H1 (cell line): ENCODE data around the gene RASL11B. TPM values are rescaled to one million over a fixed set of nuclear protein-coding genes. Genes with fewer than 3 reads are reported as not detected.

Experiments used
- CTCF ChIA-PET: fragments of 300-600 bp; sonication (Branson Sonifier 250); formaldehyde crosslinking; loops from one replicate; lab custom pipeline; 2021; ENCODE audit not compliant: partially characterized antibody; lab: Charles Lee
- POLR2A ChIA-PET: fragments of 300-600 bp; sonication (Branson Sonifier 250); formaldehyde crosslinking; loops from one replicate; lab custom pipeline; 2021; ENCODE audit warnings: inconsistent platforms; ENCODE audit not compliant: partially characterized antibody; lab: Charles Lee
- DNase-seq, 2 experiments: peaks; one replicate each; pipeline versions ENCODE4 v3.0.0 to v3.0.0-alpha.2; 2010 to 2022; ENCODE audit warnings: low spot score in 2 of 2, low read depth in 1 of 2, mixed read lengths in 1 of 2
- FAIRE-seq: peaks from 2 replicates; lab custom pipeline; 2011; peaks lifted over from hg19 to GRCh38; lab: Jason Lieb, UNC
- H2AFZ ChIP-seq: 2 replicates; pipeline ENCODE4 v1.8.1; 2012; ENCODE audit warnings: low read length, inconsistent platforms
- H2AK5ac ChIP-seq: 2 replicates; pipeline ENCODE4 v1.6.1; 2013; ENCODE audit warnings: low read depth, low read length
- H2BK120ac ChIP-seq: replicated peaks from 2 replicates; pipeline ENCODE3; 2013; ENCODE audit warnings: low read depth, low read length, inconsistent platforms
- H2BK12ac ChIP-seq: 2 replicates; pipeline ENCODE4 v1.6.1; 2013; ENCODE audit warnings: low read depth, low read length
- H2BK15ac ChIP-seq: 2 replicates; pipeline ENCODE4 v1.6.1; 2013; ENCODE audit warnings: low read length
- H2BK20ac ChIP-seq: 2 replicates; pipeline ENCODE4 v1.6.1; 2013; ENCODE audit warnings: low read length
- H2BK5ac ChIP-seq: 2 replicates; pipeline ENCODE4 v1.6.1; 2013; ENCODE audit warnings: low read depth, low read length
- H3K14ac ChIP-seq: 2 replicates; pipeline ENCODE4 v1.6.1; 2013; ENCODE audit warnings: inconsistent platforms; ENCODE audit not compliant: insufficient read length
- H3K18ac ChIP-seq: 2 replicates; pipeline ENCODE4 v1.6.1; 2013; ENCODE audit warnings: low read length; ENCODE audit errors: extremely low read depth
- H3K23ac ChIP-seq: 2 replicates; pipeline ENCODE4 v1.6.1; 2013; ENCODE audit warnings: inconsistent platforms; ENCODE audit not compliant: insufficient read length
- H3K23me2 ChIP-seq: 2 replicates; pipeline ENCODE4 v1.6.1; 2013; ENCODE audit warnings: low read depth, low read length
- H3K27ac ChIP-seq: 2 replicates; pipeline ENCODE4 v1.6.1; 2011; ENCODE audit warnings: low read depth, low read length, inconsistent platforms
- H3K27me3 ChIP-seq, 4 experiments: replicated peaks in 1 of 4; 1 replicate in 1 of 4; 2 replicates in 3 of 4; pipeline versions ENCODE4 v1.6.1 to v1.8.1; 2011 to 2013; ENCODE audit warnings: low read length in 3 of 4, mild to moderate bottlenecking in 3 of 4, inconsistent platforms in 2 of 4, mixed read lengths in 2 of 4, moderate library complexity in 1 of 4; ENCODE audit not compliant: control insufficient read depth in 3 of 4, insufficient read depth in 3 of 4; ENCODE audit errors: extremely low read depth in 1 of 4
- H3K36me3 ChIP-seq, 4 experiments: 2 replicates each; pipeline versions ENCODE4 v1.6.1 to v1.8.1; 2011 to 2013; ENCODE audit warnings: mild to moderate bottlenecking in 4 of 4, low read length in 3 of 4, moderate library complexity in 2 of 4, control low read depth in 1 of 4, inconsistent platforms in 1 of 4; ENCODE audit not compliant: insufficient read depth in 4 of 4, control insufficient read depth in 2 of 4
- H3K4ac ChIP-seq: replicated peaks from 2 replicates; pipeline ENCODE3; 2013; ENCODE audit warnings: low read length, low read depth, mixed read lengths, inconsistent platforms; ENCODE audit not compliant: insufficient read length
- H3K4me1 ChIP-seq, 4 experiments: replicated peaks in 1 of 4; 1 replicate in 1 of 4; 2 replicates in 3 of 4; pipeline versions ENCODE4 v1.6.1 to v1.8.1; 2011 to 2013; ENCODE audit warnings: low read length in 3 of 4, inconsistent platforms in 2 of 4, mixed read lengths in 1 of 4; ENCODE audit not compliant: insufficient read depth in 4 of 4, control insufficient read depth in 3 of 4
- H3K4me2 ChIP-seq, 2 experiments: 2 replicates each; pipeline versions ENCODE4 v1.6.1 to v1.8.1; 2011 to 2013; ENCODE audit warnings: low read depth in 2 of 2, low read length in 2 of 2, control low read depth in 1 of 2, inconsistent platforms in 1 of 2, mild to moderate bottlenecking in 1 of 2; ENCODE audit not compliant: insufficient read depth in 1 of 2
- H3K4me3 ChIP-seq, 4 experiments: fragments of 200-600, 300-600 bp in 1 of 4; sonication (generic), shearing (Covaris generic), sonication (Bioruptor Twin) in 1 of 4; 2 replicates each; pipeline versions ENCODE4 v1.5.1 to v1.8.1; 2011 to 2016; ENCODE audit warnings: low read length in 4 of 4, low read depth in 3 of 4, control low read depth in 2 of 4, inconsistent platforms in 2 of 4, mild to moderate bottlenecking in 2 of 4, mixed read lengths in 1 of 4, moderate library complexity in 1 of 4; ENCODE audit not compliant: insufficient read depth in 2 of 4; ENCODE audit errors: extremely low read depth in 1 of 4
- H3K56ac ChIP-seq: replicated peaks from 2 replicates; pipeline ENCODE3; 2013; ENCODE audit warnings: low read depth, mild to moderate bottlenecking, mixed read lengths, low read length, inconsistent platforms; ENCODE audit not compliant: insufficient read length
- H3K79me1 ChIP-seq: 2 replicates; pipeline ENCODE4 v1.6.1; 2013; ENCODE audit warnings: low read depth, low read length, control low read depth
- H3K79me2 ChIP-seq, 2 experiments: 2 replicates each; pipeline versions ENCODE4 v1.6.1 to v1.8.1; 2012 to 2013; ENCODE audit warnings: low read length in 2 of 2, mild to moderate bottlenecking in 2 of 2, inconsistent platforms in 1 of 2; ENCODE audit not compliant: insufficient read depth in 2 of 2, control insufficient read depth in 1 of 2
- H3K9ac ChIP-seq, 4 experiments: replicated peaks in 1 of 4; 1 replicate in 1 of 4; 2 replicates in 3 of 4; pipeline versions ENCODE4 v1.6.1 to v1.8.1; 2011 to 2013; ENCODE audit warnings: low read depth in 3 of 4, low read length in 3 of 4, control low read depth in 2 of 4, mild to moderate bottlenecking in 2 of 4, moderate library complexity in 2 of 4, inconsistent platforms in 1 of 4; ENCODE audit errors: extremely low read depth in 1 of 4
- H3K9me3 ChIP-seq, 2 experiments: 2 replicates each; pipeline versions ENCODE4 v1.6.1 to v1.8.1; 2012 to 2013; ENCODE audit warnings: mild to moderate bottlenecking in 2 of 2, moderate library complexity in 2 of 2, control low read depth in 1 of 2, inconsistent platforms in 1 of 2, low read depth in 1 of 2, low read length in 1 of 2, mixed read lengths in 1 of 2; ENCODE audit not compliant: insufficient read depth in 2 of 2
- H4K20me1 ChIP-seq, 2 experiments: replicated peaks in 1 of 2; 2 replicates each; pipeline versions ENCODE3 to v1.8.1; 2011 to 2013; ENCODE audit warnings: inconsistent platforms in 2 of 2, low read length in 2 of 2, mild to moderate bottlenecking in 1 of 2; ENCODE audit not compliant: insufficient read depth in 2 of 2, control insufficient read depth in 1 of 2
- H4K5ac ChIP-seq: 2 replicates; pipeline ENCODE4 v1.6.1; 2013; ENCODE audit warnings: low read length, low read depth, mixed read lengths, inconsistent platforms; ENCODE audit not compliant: insufficient read length
- H4K8ac ChIP-seq: 2 replicates; pipeline ENCODE4 v1.8.0; 2013; ENCODE audit warnings: mild to moderate bottlenecking, moderate library complexity, low read length, inconsistent platforms; ENCODE audit not compliant: insufficient read depth; ENCODE audit errors: extremely low read depth
- H4K91ac ChIP-seq: replicated peaks from 2 replicates; pipeline ENCODE3; 2013; ENCODE audit warnings: low read length, mixed read lengths, inconsistent platforms; ENCODE audit not compliant: insufficient read length
- CEBPB ChIP-seq: IDR thresholded peaks from 2 replicates; pipeline ENCODE4 v1.6.1; 2012; ENCODE audit warnings: low read depth, low read length
- CHD1 ChIP-seq: IDR thresholded peaks from 2 replicates; pipeline ENCODE4 v1.6.1; 2012; ENCODE audit warnings: low read depth, low read length, improper control_type of control experiment
- E2F6 ChIP-seq: IDR thresholded peaks from 2 replicates; pipeline ENCODE4 v1.6.1; 2012; ENCODE audit warnings: inconsistent platforms
- POLR2A ChIP-seq, 2 experiments: IDR thresholded peaks; 1 replicate in 1 of 2; 2 replicates in 1 of 2; pipeline ENCODE4 v1.6.1; 2011; ENCODE audit warnings: low read depth in 2 of 2, low read length in 2 of 2, mild to moderate bottlenecking in 2 of 2; ENCODE audit errors: control extremely low read depth in 1 of 2
- POLR2AphosphoS5 ChIP-seq: IDR thresholded peaks from 2 replicates; pipeline ENCODE4 v1.6.1; 2011; ENCODE audit warnings: low read depth, low read length
- RBBP5 ChIP-seq: IDR thresholded peaks from 2 replicates; pipeline ENCODE4 v1.7.1; 2012; ENCODE audit warnings: low read depth, mild to moderate bottlenecking, inconsistent platforms, low read length, moderate library complexity, borderline replicate concordance
- RFX5 ChIP-seq: IDR thresholded peaks from 2 replicates; pipeline ENCODE4 v1.6.1; 2011; ENCODE audit warnings: low read depth, low read length, improper control_type of control experiment, borderline replicate concordance
- RXRA ChIP-seq: IDR thresholded peaks from 2 replicates; pipeline ENCODE4 v1.6.1; 2011; ENCODE audit warnings: low read depth, mild to moderate bottlenecking, low read length, moderate library complexity; ENCODE audit not compliant: insufficient read depth
- SAP30 ChIP-seq: fragments of 300-600 bp; sonication (generic); IDR thresholded peaks from 2 replicates; pipeline ENCODE4 v1.7.1; 2012; ENCODE audit warnings: low read length, moderate library complexity, mild to moderate bottlenecking, inconsistent platforms; ENCODE audit not compliant: insufficient read depth, insufficient replicate concordance
- SUZ12 ChIP-seq: fragments of 200-600 bp; sonication (generic); IDR thresholded peaks from 2 replicates; pipeline ENCODE4 v1.6.1; 2012; ENCODE audit warnings: mild to moderate bottlenecking, inconsistent platforms, low read length, moderate library complexity, mixed read lengths
- TBP ChIP-seq: IDR thresholded peaks from 2 replicates; pipeline ENCODE4 v1.6.1; 2011; ENCODE audit warnings: low read depth, low read length, improper control_type of control experiment
- WGBS, 2 experiments: shearing (Covaris generic) in 1 of 2; methylation state at CpG; one replicate each; pipeline versions ENCODE4 v1.1.6 to v1.1.7; 2013 to 2015; ENCODE audit warnings: low lambda C conversion rate in 2 of 2, mixed read lengths in 2 of 2, inconsistent platforms in 1 of 2, low coverage in 1 of 2, missing lambda C conversion rate in 1 of 2; ENCODE audit not compliant: insufficient replicate concordance in 2 of 2, insufficient coverage in 1 of 2, insufficient read length in 1 of 2; ENCODE audit errors: extremely low coverage in 1 of 2, missing lambda C conversion rate in 1 of 2; 5-methylcytosine and 5-hydroxymethylcytosine counted together
- polyA plus RNA-seq, 7 experiments: library from polyadenylated mRNA; depleted of rRNA in 3 of 7; stranded (reverse) in 5 of 7; unstranded in 2 of 7; fragments of >200 nt in 5 of 7; fragments of 200-250 nt in 2 of 7; gene quantifications; 1 replicate in 5 of 7; 2 replicates in 1 of 7; 4 replicates in 1 of 7; pipeline versions ENCODE4 v1.2.1 to v1.2.3, GENCODE V29; 2011 to 2013; ENCODE audit warnings: missing spikeins in 2 of 7, mixed read lengths in 2 of 7
- total RNA-seq: library from RNA; stranded (reverse); fragmentation: NEBNext Ultra II Directional; extraction: Animal tissue kit (Norgen Biotek cat#: 25700); gene quantifications from 2 replicates; pipeline ENCODE4 v1.2.1, GENCODE V29; 2021
- TF ChIP-seq, protein P1 (sequence below): IDR thresholded peaks from 2 replicates; pipeline ENCODE4 v1.6.1; 2011; ENCODE audit warnings: low read length, improper control_type of control experiment

Gene RASL11B
- total and polyA plus RNA-seq, 2 of the 8 experiments (the other 6 are each of a cell fraction or from before 2014, with no cell fraction given), result 49.8 to 75.5 TPM

DNA sequence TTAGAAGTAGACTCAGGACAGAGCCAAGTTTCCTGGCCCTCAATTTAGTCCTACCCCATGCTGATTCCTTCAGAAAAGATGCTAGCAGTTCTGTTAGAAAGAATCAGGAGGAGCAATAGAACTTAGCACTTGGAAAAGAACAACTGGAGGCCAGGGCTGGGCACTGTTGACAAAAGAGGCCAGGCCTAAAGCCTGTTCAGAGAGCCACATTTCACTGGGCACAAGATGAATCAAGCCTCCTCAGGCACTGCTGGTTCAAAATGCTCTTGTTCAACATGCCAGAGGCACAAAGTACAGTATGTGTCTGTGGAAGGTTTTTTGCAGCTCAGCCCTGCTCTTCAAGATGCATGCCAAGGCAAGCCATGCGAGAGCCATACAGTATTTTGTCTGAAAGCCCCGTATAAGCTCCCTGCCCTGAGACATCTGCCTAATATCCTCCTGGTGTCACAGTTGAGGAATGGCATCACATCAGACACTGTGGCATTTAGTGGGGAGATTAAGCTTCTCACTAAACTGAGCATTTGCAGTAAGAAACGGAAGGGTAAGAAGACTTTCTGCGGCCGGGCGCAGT, 53.7 kb downstream of the RASL11B start:
- Histone ChIP-seq H2BK120ac (no peak overlapping the region), H3K18ac (no peak overlapping the region), H2BK15ac (no peak overlapping the region), H2AK5ac (no peak overlapping the region), H3K56ac (no peak overlapping the region), H3K14ac (no peak overlapping the region), H3K23ac (no peak overlapping the region), H3K4me2 (no peak overlapping the region), H2BK5ac (no peak overlapping the region), H2AFZ (no peak overlapping the region), H2BK12ac (no peak overlapping the region; the same call in 1 of the 2 replicates), H4K5ac (no peak overlapping the region), H3K9me3 (no peaks in the 10 kb centered on the region), H4K20me1 (no peaks in the 10 kb centered on the region), H3K4ac (no peak overlapping the region), H3K4me1 (peaks cover 0 to 7% (median 2%) of the 10 kb centered on the region in 4 experiments; a peak in 2 of 7 replicates), H3K27ac (no peak overlapping the region), H3K23me2 (no peaks in the 10 kb centered on the region), H3K79me1 (no peaks in the 10 kb centered on the region), H2BK20ac (peak overlapping the region; percentile 9; the same call in 1 of the 2 replicates), H3K9ac (no peak overlapping the region), H4K8ac (no peak overlapping the region), H4K91ac (no peak overlapping the region), H3K27me3 (no peaks in the 10 kb centered on the region), H3K79me2 (no peaks in the 10 kb centered on the region), H3K36me3 (no peaks in the 10 kb centered on the region), H3K4me3 (no peak overlapping the region)
- DNase-seq (no peak), FAIRE-seq (no peak)
- CTCF ChIA-PET, result interaction anchor here (1.2 to 1.8 kb wide), 12 partner anchors 8 to 538 kb away, joined by 3 to 5 read pairs (median 4); no protein-coding TSS in a partner anchor
- POLR2A ChIA-PET, result interaction anchor here (1.0 kb wide), 1 partner anchor 192 kb away, joined by 3 read pairs; no protein-coding TSS in a partner anchor
- 97% methylated on average over 6 of the region's 6 CpGs; no CpG with 5 or more reads in 1 of the 2 experiments for WGBS, 2 experiments
- TF ChIP-seq SAP30 (no peak), CHD1 (no peak), RXRA (no peak), CEBPB (no peak), E2F6 (no peak), TBP (no peak), POLR2A (IDR thresholded peaks at IDR 0.05; ENCODE audit: control extremely low read depth in 1 of 2, low read depth in 2 of 2, low read length in 2 of 2) (no peak), RFX5 (no peak), POLR2AphosphoS5 (no peak), RBBP5 (no peak), SUZ12 (no peak)
- TF ChIP-seq, protein P1, sequence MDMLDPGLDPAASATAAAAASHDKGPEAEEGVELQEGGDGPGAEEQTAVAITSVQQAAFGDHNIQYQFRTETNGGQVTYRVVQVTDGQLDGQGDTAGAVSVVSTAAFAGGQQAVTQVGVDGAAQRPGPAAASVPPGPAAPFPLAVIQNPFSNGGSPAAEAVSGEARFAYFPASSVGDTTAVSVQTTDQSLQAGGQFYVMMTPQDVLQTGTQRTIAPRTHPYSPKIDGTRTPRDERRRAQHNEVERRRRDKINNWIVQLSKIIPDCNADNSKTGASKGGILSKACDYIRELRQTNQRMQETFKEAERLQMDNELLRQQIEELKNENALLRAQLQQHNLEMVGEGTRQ, result no peak
